Ascending aorta (tissue), 2 donors: ENCODE measurements around the gene PACS2. TPM values are rescaled to one million over a fixed set of nuclear protein-coding genes. Genes with fewer than 3 reads are reported as not detected.

ENCODE experiments used
- DNase-seq, 2 donors: peaks; one replicate each; pipeline ENCODE4 v3.0.0-alpha.2; 2019; ENCODE audit warnings: low spot score in 2 of 2
- H3K27ac ChIP-seq, 2 donors: fragments of 200-600 bp; sonication (generic); one replicate each; pipeline ENCODE4 v1.5.1; 2016 to 2017; ENCODE audit warnings: mild to moderate bottlenecking in 1 of 2
- H3K27me3 ChIP-seq: fragments of 200-600 bp; sonication (generic); one replicate; pipeline ENCODE4 v1.5.1; 2017
- H3K36me3 ChIP-seq, 2 donors: fragments of 200-600 bp; sonication (generic); one replicate each; pipeline ENCODE4 v1.5.1; 2016
- H3K4me1 ChIP-seq, 2 donors: fragments of 200-600 bp; sonication (generic); one replicate each; pipeline ENCODE4 v1.5.1; 2016 to 2017; ENCODE audit warnings: mild to moderate bottlenecking in 1 of 2
- H3K4me3 ChIP-seq, 2 donors: fragments of 200-600 bp; sonication (generic); one replicate each; pipeline ENCODE4 v1.5.1; 2016 to 2017; ENCODE audit warnings: mild to moderate bottlenecking in 1 of 2
- H3K9me3 ChIP-seq, 2 donors: fragments of 200-600 bp; sonication (generic); one replicate each; pipeline ENCODE4 v1.5.1; 2016
- CTCF ChIP-seq, 3 experiments: fragments of 200-600 bp in 2 of 3; fragments of 450-650 bp in 1 of 3; sonication (generic) in 2 of 3; IDR thresholded peaks; one replicate each; pipeline ENCODE4 v1.5.1; 2016 to 2019; ENCODE audit warnings: antibody characterized with exemption in 3 of 3, mild to moderate bottlenecking in 1 of 3, moderate library complexity in 1 of 3
- intact Hi-C: fragments of 100-400 bp; cut with DNase I; formaldehyde crosslinking; loops from one replicate; pipeline ENCODE4 v1.15.1; 2023
- total RNA-seq: library from RNA; depleted of rRNA; stranded (reverse); fragments of >200 nt; gene quantifications from one replicate; pipeline ENCODE4 v1.1.0, GENCODE V29; 2016

The PACS2 gene
- total RNA-seq, 1 donor from 2014 or later, result 153 TPM

GRCh38 chr14:105346200-105346533 lies 31.6 kb downstream of the PACS2 start:
- no peaks in the 10 kb centered on the region for H3K4me1 ChIP-seq
- intact Hi-C loops, result no loop called here

GRCh38 chr14:105346876-105347586 lies 32.5 kb downstream of the PACS2 start:
- DNase-seq, result no peak
- no peak overlapping the region for H3K4me3 ChIP-seq
- no peaks in the 10 kb centered on the region for H3K27me3 ChIP-seq
- no peak overlapping the region for H3K27ac ChIP-seq
- no peak for TF ChIP-seq CTCF (IDR thresholded peaks at IDR 0.05)
- H3K36me3 ChIP-seq, result peaks cover 0 to 11% of the 10 kb centered on the region in 2 donors
- peaks cover 0 to 2% of the 10 kb centered on the region in 2 donors for H3K4me1 ChIP-seq
- intact Hi-C loops, result no loop called here
- H3K9me3 ChIP-seq, result no peaks in the 10 kb centered on the region

More at GRCh38 chr14:105346200-105346533, 31.6 kb downstream of the PACS2 start:
- H3K27me3 ChIP-seq, result no peaks in the 10 kb centered on the region
- no peak for DNase-seq
- H3K9me3 ChIP-seq, result no peaks in the 10 kb centered on the region
- peaks cover 0 to 11% of the 10 kb centered on the region in 2 donors for H3K36me3 ChIP-seq
- H3K27ac ChIP-seq, result no peak overlapping the region
- no peak overlapping the region for H3K4me3 ChIP-seq
- TF ChIP-seq CTCF (IDR thresholded peaks at IDR 0.05), result no peak

GRCh38 chr14:105347587-105347968 lies 33.0 kb downstream of the PACS2 start:
- Histone ChIP-seq H3K27ac (no peak overlapping the region), H3K36me3 (peaks cover 0 to 11% of the 10 kb centered on the region in 2 donors), H3K9me3 (no peaks in the 10 kb centered on the region), H3K4me1 (peaks cover 0 to 3% of the 10 kb centered on the region in 2 donors), H3K4me3 (no peak overlapping the region), H3K27me3 (no peaks in the 10 kb centered on the region)
- TF ChIP-seq CTCF (IDR thresholded peaks at IDR 0.05), result no peak
- DNase-seq, result no peak
- intact Hi-C loops, result no loop called here

- no peak overlapping the region for H3K27ac ChIP-seq
- no peak for DNase-seq
- intact Hi-C loops, result no loop called here
These were observed 33.8 kb downstream of the PACS2 start for GRCh38 chr14:105348169-105348944.

More at GRCh38 chr14:105348169-105348944, 33.8 kb downstream of the PACS2 start:
- peaks cover 0 to 11% of the 10 kb centered on the region in 2 donors for H3K36me3 ChIP-seq
- H3K27me3 ChIP-seq, result no peaks in the 10 kb centered on the region
- H3K4me3 ChIP-seq, result no peak overlapping the region
- no peak for TF ChIP-seq CTCF (IDR thresholded peaks at IDR 0.05)
- H3K4me1 ChIP-seq, result peaks cover 0 to 3% of the 10 kb centered on the region in 2 donors
- no peaks in the 10 kb centered on the region for H3K9me3 ChIP-seq
